G401.6 (cell line): Measurements from ENCODE around the gene PIK3C2A.

Source experiments
- FAIRE-seq: peaks from 2 replicates; lab custom pipeline; 2012; peaks lifted over from hg19 to GRCh38; lab: Jason Lieb, UNC

Gene PIK3C2A

DNA sequence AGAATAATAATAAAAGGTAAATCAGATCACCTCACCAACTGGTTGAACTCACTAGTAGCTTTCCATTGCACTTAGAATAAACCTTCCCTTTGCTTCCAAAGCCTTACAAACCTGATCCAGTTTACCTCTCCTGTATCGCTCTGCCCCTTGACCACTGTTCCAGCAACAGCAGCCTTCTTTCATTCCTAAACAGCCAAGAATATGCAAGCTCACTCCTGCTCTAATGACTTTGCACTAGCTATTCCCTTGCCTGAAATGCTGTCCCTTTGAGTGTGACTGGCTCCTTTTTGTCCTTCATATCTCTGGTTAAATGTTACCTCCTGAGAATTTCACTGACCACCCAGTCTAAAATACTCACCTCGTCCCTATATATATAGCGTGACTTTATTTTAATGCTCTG lies 9.6 kb upstream of the PIK3C2A start:
- no peak for FAIRE-seq

DNA sequence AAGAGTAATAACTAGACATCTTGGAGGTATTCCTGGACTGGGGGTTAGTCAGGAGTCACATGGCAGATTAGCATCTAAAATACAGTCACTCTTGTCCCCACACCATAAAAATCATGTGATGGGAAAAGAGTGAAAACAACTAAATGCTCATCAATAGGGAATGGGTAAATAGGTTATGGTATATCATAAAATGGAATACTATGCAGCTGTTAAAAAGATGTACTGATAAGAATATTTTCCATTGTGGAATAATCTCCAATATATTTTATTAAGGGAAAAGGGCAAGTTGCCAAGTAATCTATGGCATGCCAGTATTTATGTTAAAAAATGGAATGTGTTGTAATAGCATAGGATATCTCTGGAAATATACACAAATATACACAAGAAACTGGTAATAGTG lies 6.6 kb upstream of the PIK3C2A start:
- no peak for FAIRE-seq

DNA sequence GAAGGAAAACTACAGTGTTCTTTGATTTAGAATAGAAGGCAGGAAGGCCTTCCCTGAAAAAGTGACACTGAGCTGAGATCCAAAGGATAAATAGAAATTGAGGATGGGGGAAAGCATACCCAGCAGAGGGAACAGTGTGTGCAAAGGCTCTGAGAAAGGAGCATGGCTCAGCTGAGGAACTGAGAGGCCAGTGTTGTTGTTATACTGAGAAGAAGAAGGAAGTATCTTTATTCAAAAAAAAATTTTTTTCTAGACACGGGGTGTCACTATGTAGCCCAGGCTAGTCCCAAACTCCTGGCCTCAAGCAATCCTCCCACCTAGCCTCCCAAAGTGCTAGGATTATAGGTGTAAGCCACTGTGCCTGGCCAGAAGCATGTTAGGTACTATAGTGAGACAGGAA lies 3.5 kb upstream of the PIK3C2A start:
- no peak for FAIRE-seq

DNA sequence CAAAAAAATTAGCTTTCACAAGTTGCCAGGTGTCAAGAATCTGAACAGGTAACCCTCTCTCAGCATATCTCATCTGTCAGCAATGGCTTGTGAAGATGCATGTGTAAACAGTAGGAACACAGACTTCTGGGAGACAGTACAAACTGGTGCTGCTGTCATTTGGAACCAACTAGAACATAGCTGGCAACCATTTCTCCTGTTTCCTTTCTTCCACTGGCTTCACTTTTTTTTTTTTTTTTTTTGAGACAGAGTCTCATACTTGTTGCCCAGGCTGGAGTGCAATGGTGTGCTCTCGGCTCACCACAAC lies 2.1 kb upstream of the PIK3C2A start:
- no peak for FAIRE-seq

DNA sequence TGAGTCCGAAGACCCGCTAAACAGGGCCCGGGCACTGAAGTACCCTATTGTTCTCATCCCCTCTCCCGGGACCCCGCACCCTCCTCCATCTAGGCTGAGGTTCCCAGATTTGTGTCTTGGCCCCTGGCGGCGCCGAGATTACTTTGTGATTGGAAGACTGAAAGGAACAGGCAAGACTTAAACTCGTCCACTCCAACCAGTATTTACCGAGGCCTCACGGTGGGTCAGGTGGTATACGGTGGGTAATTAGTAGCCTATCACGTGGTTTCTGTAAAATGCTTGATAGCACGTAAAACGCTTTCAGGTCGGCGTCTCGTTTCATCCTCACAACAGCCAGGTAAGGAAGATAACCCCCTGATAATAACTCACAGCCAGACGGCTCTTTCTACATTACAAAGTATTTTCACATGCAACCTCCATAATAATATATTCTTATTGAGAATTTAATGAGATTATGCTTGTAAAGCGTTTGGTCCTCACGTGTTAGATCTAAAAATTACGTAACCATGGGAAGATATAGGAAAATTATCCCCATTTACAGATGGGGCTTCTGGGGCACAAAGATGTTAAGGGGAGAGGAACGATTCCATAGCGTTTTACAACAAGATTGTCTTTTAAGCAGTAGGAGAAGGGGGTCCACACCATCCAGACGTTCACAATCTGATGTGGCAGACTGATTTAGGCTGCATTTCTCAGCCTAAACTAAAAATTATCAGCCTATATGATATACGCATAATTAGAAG lies 642 bp upstream of the PIK3C2A start:
- FAIRE-seq = peak; percentile 85

DNA sequence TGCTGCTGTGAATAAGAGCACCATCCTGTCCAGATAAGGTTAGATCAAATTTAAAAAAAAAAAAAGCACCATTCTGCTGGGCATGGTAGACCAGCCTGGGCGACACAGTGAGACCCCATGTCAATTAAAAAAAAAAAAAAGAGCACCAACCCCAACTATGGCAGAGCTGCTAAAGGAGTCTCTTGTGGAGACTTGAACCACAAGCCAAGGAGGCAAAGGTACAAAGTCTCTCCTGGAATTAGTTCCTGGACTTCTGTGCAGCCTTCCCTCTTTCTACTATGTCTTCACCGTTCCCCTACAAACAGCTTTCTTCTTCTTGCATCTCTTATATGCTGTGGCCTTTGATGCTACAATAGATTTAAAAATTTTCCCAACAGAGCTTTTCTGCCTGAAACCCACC lies 1.3 kb downstream of the PIK3C2A start:
- no peak for FAIRE-seq

DNA sequence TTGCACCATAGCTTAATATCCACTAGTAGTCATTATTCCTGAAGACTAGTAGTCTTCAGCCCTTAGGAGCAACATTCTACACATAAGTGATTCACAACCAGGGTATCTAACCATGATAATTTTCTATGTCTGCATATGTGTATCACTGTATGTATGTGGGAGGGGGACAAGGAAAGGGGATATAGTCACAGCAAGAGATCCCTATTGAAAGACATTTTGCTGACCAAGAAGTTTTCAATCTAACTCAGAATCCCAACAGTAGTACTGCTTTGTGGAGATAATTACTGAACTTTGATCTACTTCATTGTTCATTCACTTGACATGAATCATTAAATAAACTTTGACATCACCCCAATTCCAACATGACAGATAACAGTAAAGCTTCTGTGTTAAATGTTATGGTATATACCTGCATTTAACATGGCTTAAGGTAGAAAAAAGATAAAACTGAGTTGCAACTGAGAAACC lies 10.3 kb downstream of the PIK3C2A start:
- FAIRE-seq = no peak

DNA sequence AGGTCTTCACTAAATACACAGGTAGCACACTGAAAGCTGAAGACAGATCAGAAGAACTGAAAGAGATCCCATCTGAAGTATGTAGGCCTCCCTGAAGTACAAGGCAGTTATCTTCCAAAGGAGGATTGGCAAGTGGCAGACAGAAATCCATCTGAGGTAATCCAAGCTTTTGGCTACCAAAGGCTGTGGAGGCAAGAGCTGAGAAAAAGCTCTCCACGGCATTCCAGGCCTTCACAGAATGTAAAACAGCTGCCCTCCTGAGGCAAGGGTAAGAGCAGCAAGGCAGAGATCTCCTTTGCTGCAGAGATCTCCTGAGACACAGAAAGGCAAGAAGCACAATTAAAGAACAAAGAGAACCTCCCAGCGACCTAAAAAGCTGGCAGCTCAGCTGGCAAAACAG lies 19.1 kb downstream of the PIK3C2A start:
- FAIRE-seq = no peak

DNA sequence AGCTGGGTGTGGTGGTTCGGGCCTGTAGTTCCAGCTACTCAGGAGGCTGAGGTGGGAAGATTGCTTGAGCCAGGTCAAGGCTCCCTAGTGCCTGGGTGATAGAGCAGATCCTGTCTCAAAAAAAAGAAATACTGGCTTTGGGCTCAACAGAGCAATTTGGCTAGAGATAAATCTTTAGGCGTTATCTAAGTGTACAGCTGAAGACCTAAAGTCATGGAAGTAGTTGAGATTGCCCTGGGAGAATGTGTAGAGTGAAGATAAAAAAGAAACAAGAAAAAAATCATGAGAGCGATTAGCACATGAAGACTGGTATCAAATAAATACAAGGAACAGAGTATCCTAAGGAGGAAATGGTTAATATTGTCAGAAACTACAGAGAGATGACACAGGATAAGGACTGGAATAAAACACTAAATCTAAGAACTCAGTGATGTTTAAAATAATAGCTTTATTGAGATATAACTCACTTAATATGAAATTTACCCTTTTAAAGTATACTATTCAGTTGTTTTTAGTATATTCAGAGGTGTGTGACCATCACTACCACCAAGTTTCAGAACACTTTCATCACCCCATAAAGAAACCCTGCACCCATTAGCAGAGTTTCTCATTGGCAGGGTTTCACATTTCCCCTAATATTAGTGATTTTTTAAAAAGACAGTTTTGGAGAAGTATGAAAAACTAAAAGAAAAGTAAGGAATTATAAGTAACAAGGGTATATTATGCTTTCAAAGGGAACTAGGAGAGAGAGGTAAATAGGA lies 20.7 kb downstream of the PIK3C2A start:
- no peak for FAIRE-seq

DNA sequence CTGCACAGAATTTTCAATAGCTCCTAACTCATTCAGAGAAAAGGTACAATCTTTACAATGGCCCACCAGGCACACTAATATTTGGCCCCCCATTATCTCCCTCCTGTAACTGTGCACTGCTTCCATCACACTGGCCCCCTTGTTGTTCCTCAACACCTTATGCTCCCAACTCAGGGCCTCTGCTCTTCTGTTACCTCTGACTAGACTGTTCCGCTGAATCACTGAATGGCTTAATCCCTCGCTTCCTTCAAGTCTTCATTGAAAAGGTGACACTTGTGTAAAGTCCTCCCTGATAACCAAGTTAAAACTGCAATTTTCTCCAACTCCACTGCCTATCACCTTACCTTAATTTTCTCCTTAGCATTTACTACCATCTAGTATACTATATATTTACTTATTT lies 21.8 kb downstream of the PIK3C2A start:
- FAIRE-seq = no peak

DNA sequence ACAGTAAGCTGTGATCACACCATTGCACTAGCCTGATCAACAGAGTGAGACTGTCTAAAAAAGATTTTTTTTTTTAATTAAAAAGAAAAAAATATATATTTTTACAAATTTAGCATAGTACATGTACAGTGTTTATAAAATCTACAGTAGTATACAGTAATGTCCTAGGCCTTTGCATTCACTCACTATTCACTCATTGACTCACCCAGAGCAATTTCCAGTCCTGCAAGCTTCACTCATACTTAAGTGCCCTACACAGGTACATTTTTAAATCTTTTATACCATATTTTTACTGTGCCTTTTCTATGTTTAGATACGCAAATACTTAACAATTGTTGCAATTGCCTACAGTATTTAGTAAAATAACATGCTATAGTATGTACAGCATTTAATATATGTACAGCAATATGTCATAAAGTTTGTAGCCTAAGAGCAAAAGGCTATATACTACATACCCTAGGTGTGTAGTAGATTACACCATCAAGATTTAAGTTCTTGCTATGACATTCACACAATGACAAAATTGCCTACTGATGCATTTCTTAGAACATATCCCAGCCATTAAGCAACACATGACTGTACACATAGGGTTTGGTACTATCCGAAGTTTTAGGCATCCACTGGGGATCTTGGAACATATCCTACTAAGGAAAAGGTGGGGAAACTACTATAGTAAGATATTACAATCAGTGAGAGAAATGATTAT lies 22.8 kb downstream of the PIK3C2A start:
- no peak for FAIRE-seq

DNA sequence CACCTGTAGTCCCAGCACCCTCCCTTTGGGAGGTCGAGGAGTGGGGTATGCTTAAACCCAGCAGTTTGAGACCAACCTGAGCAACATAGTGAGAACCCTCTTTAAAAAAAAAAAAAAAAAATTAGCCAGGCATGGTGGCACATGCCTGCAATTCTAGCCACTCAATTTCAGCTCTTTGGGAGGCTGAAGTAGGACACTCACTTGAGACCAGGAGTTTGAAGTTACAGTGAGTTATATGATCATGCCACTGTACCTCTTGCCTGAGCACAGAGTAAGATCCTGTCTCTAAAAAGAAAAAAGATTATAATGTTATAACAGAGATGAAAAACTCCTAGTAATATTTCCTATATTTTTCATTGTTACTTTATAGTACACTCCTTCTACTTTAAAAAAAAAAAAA lies 23.9 kb downstream of the PIK3C2A start:
- no peak for FAIRE-seq

DNA sequence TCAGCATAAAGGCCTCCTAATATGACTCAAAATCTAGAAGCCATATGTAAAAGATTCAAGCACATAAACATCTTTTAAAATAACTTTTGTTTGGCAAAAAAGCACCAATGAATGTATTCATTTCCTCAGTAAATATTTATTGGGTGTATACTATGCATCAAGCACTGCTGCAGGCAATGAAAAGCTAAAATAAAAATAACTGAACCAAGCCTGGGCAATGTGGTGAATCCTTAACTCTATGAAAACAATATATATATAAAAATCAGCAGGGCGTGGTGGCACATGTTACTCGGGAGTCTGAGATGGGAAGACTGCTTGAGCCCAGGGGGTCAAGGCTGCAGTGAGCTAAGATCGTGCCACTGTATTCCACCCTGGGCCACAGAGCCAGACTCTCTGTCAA lies 27.8 kb downstream of the PIK3C2A start:
- no peak for FAIRE-seq

DNA sequence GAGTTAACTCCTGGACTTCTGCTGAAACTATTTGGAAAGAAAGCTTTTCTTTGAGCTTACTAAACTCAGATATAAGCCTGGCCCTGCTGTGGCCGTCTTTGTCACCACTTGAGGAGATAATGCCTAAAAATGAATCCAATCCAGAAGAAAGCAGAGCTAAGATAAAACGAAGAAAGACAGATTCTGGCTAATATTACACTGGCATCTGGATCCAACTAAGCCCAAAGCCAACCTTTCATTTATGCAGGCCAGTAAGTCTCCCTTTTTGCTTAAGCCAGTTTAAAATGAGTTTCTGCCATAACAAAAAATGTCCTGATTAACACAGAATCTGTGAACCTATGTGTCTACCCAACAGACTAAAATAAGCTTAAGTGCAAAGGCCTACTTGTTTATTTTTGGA lies 34.5 kb downstream of the PIK3C2A start:
- FAIRE-seq = no peak

DNA sequence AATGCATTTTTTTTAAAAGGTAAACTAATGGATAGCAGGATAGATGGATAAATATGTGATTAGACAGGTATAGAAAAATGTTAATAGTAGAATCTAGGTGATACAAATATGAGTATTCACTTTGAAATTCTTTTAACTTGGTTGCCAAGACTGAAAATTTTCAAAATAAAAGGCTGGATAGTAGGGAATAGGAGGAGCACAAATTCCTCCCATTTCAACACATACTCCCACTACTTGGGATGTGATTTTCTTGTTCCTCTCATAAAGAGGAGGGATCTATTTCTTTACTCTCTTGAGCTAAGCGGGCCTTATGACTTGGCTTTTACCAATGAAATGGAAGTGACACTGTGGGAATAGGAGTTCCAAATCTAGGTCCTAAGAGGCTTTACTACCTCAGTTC lies 35.9 kb downstream of the PIK3C2A start:
- no peak for FAIRE-seq

DNA sequence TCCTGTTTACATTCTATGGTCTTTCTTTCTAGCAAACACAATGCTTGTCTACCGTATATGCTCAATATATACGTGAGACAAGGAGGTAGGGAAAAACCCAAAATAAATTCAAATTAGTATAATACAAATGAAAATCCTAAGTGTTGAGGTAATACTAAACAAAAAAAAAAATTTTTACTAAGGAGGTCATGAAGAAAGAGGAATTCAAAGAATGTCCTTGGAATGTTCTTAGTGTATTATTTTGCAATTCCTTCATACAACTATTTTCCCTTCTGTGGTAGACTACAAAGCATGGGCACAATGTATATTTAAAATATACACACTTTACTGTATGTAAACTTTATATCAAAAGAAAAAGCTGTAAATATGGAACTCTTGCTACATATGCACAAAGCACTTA lies 36.4 kb downstream of the PIK3C2A start:
- peak; percentile 31 for FAIRE-seq

DNA sequence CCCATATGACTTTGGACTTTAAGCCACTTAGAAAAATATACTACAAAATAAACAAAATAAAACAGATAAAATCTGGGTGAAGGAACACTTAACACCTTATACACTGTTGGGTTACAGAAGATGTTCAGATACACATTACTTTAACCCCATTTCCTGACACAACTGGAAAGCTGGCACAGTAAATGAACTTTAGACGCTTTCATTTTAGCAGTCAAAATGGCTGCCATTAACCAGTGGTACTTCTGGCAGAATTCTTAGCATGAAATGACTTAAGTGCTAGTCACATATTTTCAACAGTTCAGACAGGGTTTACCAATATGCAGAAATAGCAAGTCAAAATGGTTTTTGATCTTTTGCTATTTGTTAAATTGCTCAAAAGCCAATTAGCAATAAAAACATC lies 37.9 kb downstream of the PIK3C2A start:
- no peak for FAIRE-seq

DNA sequence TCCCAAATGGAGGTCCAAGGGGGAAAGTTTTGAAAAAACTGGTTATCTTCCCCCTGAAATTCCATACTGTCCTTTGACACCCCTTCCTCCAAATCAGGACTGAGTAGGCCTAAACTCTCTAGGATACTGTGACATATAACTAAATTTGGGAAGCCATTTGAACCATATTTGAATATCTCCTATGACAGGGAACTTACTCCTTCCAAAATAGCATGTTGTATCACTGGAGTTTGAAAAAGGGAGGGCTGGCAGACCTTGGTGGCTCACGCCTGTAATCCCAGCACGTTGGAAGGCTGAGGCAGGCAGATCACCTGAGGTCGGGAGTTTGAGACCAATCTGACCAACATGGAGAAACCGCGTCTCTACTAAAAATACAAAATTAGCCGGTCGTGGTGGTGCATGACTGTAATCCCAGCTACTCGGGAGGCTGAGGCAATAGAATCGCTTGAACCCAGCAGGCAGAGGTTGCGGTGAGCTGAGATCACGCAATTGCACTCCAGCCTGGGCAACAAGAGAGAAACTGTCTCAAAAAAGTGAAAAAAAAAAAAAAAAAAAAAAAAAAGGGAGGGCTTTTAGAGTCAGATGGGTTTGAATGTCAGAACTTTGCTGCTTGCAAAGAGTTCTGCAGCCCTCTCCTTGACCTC lies 42.4 kb downstream of the PIK3C2A start:
- no peak for FAIRE-seq

DNA sequence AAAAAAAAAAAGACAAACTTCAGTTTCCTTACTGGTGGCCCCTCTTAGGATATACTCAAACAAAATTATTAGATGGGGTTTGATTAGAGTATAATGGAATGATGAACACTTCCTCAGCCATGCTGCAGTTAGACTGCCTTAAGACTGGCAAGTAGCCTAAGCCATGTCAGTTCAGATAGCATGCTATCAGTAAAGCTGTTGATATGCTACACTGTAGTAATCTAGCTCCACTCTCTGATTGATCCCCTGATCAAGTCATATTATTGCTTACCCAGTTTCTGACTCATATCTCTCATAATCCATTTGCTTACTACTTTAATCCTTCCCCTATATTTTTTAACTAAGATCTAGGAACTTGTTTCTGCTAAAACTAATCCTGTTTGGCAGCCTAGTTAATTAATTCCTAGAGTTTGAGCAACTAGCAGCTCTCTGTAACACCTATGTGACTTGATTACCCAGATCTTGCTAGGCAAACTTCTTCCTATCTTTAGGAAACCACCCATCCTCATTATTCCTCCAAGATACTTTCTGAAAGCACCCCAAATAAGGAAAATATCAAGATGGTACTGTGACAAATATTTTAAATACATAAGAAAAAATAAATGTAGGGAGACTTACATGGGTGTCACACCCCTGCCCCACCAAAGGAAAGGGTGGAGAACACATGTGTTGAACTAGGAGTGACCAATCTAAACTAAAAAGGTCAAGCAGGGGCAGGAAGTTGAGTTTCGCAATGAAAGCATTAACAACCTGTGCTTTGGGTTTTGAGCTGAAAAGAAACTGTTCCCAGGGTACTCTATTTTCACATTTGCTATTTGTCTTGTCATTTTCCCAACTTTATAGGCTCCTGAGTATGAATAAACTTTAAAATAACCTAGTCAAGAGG lies 43.2 kb downstream of the PIK3C2A start:
- no peak for FAIRE-seq

DNA sequence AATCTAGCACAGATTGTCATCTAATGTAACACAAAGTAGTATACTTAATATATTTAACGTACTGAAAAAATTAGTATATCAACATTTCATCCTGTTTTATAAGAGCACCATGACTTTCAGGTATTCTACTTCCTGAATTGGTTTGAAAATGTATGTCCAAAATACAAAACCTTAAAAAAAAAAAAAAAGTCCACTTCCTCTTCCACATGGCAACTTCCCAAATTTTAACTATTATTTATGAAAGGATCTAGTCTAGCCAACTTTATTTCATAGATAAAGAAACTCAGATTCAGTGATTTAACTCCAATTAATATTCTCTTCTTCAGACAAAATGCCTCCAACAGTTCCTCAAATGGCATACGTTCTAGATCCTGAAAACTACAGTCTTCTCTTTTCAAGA lies 44.0 kb downstream of the PIK3C2A start:
- no peak for FAIRE-seq

DNA sequence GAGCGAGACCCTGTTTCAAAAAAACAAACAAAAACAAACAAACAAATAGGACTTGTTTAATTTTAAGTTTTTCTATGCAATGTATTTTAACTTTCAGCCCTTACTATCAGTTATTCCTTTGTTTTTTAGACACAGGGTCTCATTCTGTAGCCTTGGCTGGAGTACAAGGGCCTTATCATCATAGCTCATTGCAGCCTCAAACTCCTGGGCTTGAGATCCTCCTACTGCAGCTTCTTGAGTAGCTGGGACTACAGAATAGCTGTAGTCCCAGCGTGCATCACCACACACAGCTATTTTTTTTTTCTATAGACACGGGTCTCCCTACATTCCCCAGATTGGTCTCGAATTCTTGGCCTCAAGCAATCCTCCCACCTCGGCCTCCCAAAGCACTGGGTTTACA lies 44.5 kb downstream of the PIK3C2A start:
- FAIRE-seq = no peak

DNA sequence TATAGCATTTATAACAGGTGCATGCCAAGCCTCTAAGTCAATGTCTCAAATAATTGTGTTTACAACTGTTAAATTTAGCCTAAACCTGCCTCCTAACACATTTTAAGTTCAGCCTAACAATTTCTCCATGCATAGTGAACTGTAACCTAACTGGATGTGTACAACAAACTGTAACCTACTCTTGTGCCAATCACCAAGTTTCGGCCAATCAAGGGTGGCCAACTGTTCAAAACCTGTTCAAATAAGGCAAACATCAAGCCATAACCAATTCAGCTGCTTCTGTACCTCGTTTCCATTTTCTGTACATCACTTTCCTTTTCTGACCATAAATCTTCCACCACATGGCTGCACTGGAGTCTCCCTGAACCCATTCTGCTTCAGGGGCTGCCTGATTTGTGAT lies 45.4 kb downstream of the PIK3C2A start:
- no peak for FAIRE-seq
